GM13977 (cell line): ENCODE data around the gene KIFAP3.
"Not testable (repeated sequence)": the region's sequence is repeated elsewhere in the genome, so short reads cannot be mapped to it uniquely, and the experiment has no call there.

Experiments
- DNase-seq: peaks from one replicate; pipeline ENCODE4 v3.0.0; 2012; ENCODE audit warnings: low spot score
- in situ Hi-C: fragments of 300-500 bp; cut with MboI; formaldehyde crosslinking; loops from one replicate; pipeline ENCODE4 v1.12.0; 2022; ENCODE audit warnings: low sequenced_read_pairs, low pct_unique_long_range_greater_than_20kb, mixed read lengths, inconsistent platforms; ENCODE audit not compliant: unreplicated experiment
- TF ChIP-seq, protein P1 (sequence below): IDR thresholded peaks from 2 replicates; pipeline ENCODE4 v1.5.1; 2012; ENCODE audit warnings: mild to moderate bottlenecking, control low read depth; ENCODE audit not compliant: insufficient read depth; ENCODE audit errors: extremely low read depth, missing control alignments

The KIFAP3 gene

DNA sequence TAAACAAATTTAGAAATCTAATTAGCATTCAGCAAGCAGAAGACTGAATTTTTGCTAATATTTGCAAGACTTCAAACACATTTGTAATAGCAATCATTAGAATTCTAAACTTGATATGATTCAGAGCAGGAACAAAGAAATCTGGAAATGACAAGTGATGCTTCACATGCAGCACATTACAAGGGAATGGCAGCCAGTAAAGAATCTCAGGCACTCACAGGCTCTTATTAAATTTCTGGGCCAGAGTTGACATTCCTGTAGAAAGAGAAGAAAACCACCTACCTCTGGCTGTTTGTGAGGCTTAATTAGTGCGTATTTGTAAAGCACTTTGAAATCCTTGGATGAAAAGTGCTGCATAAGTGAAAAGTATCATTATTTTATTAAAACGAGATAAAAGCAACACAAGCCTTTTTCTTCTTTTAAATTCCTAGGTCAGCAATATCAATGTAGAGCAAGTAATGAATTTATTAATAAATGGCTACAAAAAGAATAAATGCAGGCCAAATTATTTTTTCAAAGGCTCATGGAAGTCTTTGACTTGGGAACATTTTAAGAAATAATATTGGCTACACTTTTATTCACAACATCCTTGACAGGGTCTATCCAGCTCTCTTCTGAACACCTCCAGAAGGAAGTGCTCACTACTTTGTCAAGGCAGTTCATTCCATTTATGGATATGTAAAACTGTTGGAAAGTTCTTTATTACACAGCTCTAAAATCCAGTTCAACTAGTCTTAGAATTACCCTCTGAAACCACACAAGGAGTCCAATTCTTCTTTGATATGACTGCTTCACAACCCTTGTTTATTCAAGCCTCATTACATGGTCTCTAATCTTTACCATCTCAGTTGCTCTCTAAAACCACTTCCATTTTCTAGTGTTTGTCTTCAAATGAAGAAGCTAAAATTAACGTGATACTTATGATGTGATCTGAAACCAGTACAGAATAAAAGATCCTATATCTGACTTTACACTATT lies 148.7 kb downstream of the KIFAP3 start:
- no peak for DNase-seq

DNA sequence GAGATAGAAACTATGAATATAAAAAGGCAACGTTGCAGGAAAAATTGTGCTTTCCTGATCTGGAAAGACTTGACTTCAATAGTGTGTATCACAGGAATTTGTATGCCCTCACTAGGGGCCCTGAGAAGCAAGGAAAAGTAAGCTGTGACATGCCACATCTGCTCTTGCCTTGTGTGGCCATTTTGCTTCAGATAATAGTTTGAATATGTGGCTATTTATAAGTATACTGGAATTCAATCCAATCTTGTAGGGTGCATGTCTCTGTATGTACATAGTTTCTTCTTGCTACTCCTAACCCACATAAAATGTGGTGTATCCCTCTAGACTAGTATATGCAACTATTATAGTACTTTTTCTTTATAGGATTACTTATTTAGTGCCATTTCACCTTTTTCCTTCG lies 149.7 kb downstream of the KIFAP3 start:
- in situ Hi-C loops: loop anchor here (25.0 kb wide), 2 partner anchors 612 to 962 kb away; partner anchors contain the start of gene GORAB
- DNase-seq: no peak
- TF ChIP-seq, protein P1, sequence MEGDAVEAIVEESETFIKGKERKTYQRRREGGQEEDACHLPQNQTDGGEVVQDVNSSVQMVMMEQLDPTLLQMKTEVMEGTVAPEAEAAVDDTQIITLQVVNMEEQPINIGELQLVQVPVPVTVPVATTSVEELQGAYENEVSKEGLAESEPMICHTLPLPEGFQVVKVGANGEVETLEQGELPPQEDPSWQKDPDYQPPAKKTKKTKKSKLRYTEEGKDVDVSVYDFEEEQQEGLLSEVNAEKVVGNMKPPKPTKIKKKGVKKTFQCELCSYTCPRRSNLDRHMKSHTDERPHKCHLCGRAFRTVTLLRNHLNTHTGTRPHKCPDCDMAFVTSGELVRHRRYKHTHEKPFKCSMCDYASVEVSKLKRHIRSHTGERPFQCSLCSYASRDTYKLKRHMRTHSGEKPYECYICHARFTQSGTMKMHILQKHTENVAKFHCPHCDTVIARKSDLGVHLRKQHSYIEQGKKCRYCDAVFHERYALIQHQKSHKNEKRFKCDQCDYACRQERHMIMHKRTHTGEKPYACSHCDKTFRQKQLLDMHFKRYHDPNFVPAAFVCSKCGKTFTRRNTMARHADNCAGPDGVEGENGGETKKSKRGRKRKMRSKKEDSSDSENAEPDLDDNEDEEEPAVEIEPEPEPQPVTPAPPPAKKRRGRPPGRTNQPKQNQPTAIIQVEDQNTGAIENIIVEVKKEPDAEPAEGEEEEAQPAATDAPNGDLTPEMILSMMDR: no peak

More for the DNA sequence above, 148.7 kb downstream of the KIFAP3 start:
- TF ChIP-seq, protein P1: no peak
- in situ Hi-C loops: loop anchor here (25.0 kb wide), 1 partner anchor 962 kb away; no protein-coding TSS in a partner anchor

DNA sequence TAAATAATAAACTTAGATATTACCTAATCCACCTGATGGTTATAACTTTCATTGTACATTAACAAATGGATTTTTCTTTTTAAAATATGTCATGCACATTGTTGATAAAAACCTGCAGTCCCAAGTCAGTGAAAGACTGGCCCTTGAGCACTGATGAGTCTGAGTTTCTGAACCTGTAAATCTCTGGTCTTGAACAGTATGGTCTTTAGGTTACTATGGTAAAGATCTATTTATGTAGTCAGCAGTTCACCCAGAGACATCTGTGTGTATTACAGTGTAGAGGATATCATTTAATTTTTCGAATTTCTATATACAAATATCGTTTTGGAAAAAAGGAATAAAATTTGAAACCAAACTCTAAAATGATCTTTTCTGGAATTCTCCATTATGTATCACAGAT lies 150.4 kb downstream of the KIFAP3 start:
- TF ChIP-seq, protein P1: no peak
- in situ Hi-C loops: loop anchor here (25.0 kb wide), 1 partner anchor 613 kb away; the partner anchor contains the start of gene GORAB

DNA sequence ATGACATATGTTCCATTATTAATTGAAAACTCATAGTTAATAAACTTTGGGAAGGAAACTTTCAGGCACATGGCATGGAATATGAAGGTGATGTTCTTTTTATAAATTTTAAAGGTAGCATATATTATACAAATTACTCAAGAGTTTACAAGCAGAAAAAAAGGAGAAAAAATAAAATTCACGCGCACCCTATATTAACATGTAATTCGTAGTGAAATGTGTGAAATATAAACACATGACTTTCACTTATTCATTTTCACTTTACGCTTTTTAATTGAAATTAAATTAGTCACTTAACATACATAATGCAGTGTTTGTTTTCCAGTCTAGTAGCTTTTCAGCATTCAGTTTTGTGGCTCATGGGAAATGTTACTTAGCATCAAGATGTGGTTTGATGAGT lies 153.4 kb downstream of the KIFAP3 start:
- DNase-seq: no peak
- in situ Hi-C loops: loop anchor here (25.0 kb wide), 1 partner anchor 616 kb away; the partner anchor contains the start of gene GORAB
- TF ChIP-seq, protein P1: no peak

More for the DNA sequence above, 150.4 kb downstream of the KIFAP3 start:
- no peak for DNase-seq

DNA sequence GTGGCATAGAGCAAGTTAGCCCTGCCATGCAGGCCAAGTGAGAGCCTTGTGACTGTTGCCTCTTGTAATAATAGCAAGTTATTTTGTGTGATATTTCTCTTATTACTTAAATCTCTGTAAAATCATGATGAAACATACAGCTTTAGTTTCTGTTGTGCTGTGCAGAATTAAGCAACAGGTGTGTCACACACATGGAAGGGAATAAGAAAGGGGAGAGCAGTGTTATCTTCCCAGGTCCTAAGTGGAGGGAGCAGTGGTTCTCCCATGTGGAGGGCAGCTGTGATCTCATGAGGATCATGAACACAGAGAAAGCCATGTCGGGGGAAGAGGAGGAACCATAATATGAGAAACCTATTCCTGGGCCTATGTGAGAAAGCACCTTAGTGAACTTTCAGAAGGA lies 155.6 kb downstream of the KIFAP3 start:
- no peak for DNase-seq
- TF ChIP-seq, protein P1: no peak
- in situ Hi-C loops: loop anchor here (25.0 kb wide), 1 partner anchor 618 kb away; the partner anchor contains the start of gene GORAB

DNA sequence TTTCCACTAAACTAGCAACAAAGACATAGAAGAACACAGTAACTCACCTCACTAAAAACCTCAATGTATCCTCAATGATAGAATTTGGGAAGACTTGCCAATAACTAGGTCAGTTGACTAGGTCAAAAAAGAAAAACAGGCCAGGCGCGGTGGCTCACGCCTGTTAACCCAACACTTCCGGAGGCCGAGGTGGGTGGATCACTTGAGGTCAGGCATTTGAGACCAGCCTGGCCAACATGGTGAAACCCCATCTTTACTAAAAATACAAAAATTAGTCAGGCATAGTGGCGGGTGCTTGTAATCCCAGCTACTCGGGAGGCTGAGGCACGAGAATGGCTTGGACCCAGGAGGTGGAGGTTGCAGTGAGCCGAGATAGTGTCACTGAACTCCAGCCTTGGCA lies 156.3 kb downstream of the KIFAP3 start:
- in situ Hi-C loops: loop anchor here (25.0 kb wide), 1 partner anchor 619 kb away; the partner anchor contains the start of gene GORAB
- DNase-seq: not testable (repeated sequence)

DNA sequence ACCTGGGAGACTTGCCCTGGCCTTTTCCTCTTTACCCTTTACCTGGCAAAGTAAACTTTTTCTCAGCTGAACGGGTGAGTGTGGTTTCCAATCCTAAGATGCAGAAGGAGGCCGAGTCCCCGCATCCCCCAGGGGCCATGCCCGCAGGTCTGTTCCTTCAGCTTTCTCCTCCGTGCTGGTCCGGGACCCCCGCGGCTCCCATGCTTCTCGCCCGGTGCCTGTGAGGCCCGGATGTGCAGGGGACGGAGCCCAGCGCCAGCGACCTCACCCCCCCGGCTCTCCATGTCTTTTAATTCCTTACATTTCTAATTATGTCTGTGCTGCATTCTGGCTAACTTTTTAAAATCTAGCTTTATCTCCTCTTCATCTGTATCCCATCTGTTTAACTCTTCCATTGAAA lies 159.3 kb downstream of the KIFAP3 start:
- TF ChIP-seq, protein P1: no peak
- in situ Hi-C loops: loop anchor here (25.0 kb wide), 1 partner anchor 622 kb away; the partner anchor contains the start of gene GORAB
- DNase-seq: no peak
